IMR-90 (cell line): ENCODE data around the gene MYO1D. TPM values are rescaled to one million over a fixed set of nuclear protein-coding genes. Genes with fewer than 3 reads are reported as not detected.
A peak's percentile ranks its signal among the peaks of the same experiment; 100 is the strongest.

Experiments used
- ATAC-seq: fragments of 200-7000 bp; cut with Tn5 transposase; 2 replicates; pipeline ENCODE4 v1.9.1; 2020; ENCODE audit warnings: low read depth, mild to moderate bottlenecking, moderate library complexity
- BruUV-seq: library from RNA; stranded (reverse); fragments of 400-500 nt; replicated peaks from 2 replicates; lab custom pipeline; 2021; lab: Mats Ljungman, UMichigan
- CTCF ChIA-PET: fragments of 300-600 bp; formaldehyde crosslinking; extraction: SDS; loops from one replicate; lab custom pipeline; 2021; ENCODE audit warnings: antibody characterized with exemption; lab: Yijun Ruan, JAX
- POLR2A ChIA-PET: fragments of 300-600 bp; sonication (Branson Sonifier 250); formaldehyde crosslinking; loops from one replicate; lab custom pipeline; 2022; ENCODE audit warnings: antibody characterized with exemption; ENCODE audit not compliant: unreplicated experiment; lab: Charles Lee
- DNase-seq: peaks from one replicate; pipeline ENCODE4 v3.0.0; 2013
- H2AFZ ChIP-seq: replicated peaks from 2 replicates; pipeline ENCODE3; 2013; ENCODE audit warnings: low read length, mild to moderate bottlenecking; ENCODE audit not compliant: poor library complexity
- H2AK5ac ChIP-seq: 2 replicates; pipeline ENCODE4 v1.6.1; 2013; ENCODE audit warnings: low read depth, low read length, inconsistent platforms
- H2AK9ac ChIP-seq: replicated peaks from 2 replicates; pipeline ENCODE3; 2013; ENCODE audit warnings: mild to moderate bottlenecking, low read depth, low read length, moderate library complexity; ENCODE audit not compliant: poor library complexity
- H2BK120ac ChIP-seq: 2 replicates; pipeline ENCODE4 v1.6.1; 2013; ENCODE audit warnings: low read depth, low read length, inconsistent platforms
- H2BK15ac ChIP-seq: 3 replicates; pipeline ENCODE4 v1.6.1; 2013; ENCODE audit warnings: low read depth, low read length, inconsistent platforms
- H2BK20ac ChIP-seq: 2 replicates; pipeline ENCODE4 v1.6.1; 2013; ENCODE audit warnings: low read depth, mild to moderate bottlenecking, inconsistent platforms, low read length, moderate library complexity
- H2BK5ac ChIP-seq: 2 replicates; pipeline ENCODE4 v1.6.1; 2013; ENCODE audit warnings: mild to moderate bottlenecking, low read depth, low read length, inconsistent platforms; ENCODE audit not compliant: poor library complexity, severe bottlenecking
- H3K14ac ChIP-seq: replicated peaks from 2 replicates; pipeline ENCODE4 v1.6.1; 2013; ENCODE audit warnings: low read depth, low read length, inconsistent platforms
- H3K18ac ChIP-seq: 2 replicates; pipeline ENCODE4 v1.6.1; 2013; ENCODE audit warnings: low read depth, low read length, control low read depth
- H3K23ac ChIP-seq: 2 replicates; pipeline ENCODE4 v1.6.1; 2013; ENCODE audit warnings: low read depth, low read length, inconsistent platforms
- H3K27ac ChIP-seq: 2 replicates; pipeline ENCODE4 v1.5.1; 2013; ENCODE audit warnings: mild to moderate bottlenecking, control low read depth, low read length; ENCODE audit not compliant: insufficient read depth
- H3K27me3 ChIP-seq: 2 replicates; pipeline ENCODE4 v1.6.1; 2013; ENCODE audit warnings: low read length; ENCODE audit not compliant: control insufficient read depth, insufficient read depth
- H3K36me3 ChIP-seq: 2 replicates; pipeline ENCODE4 v1.6.1; 2013; ENCODE audit warnings: low read length, mixed read lengths; ENCODE audit not compliant: control insufficient read depth, insufficient read depth
- H3K4ac ChIP-seq: 2 replicates; pipeline ENCODE4 v1.6.1; 2013; ENCODE audit warnings: low read depth, low read length, inconsistent platforms
- H3K4me1 ChIP-seq: 2 replicates; pipeline ENCODE4 v1.6.1; 2013; ENCODE audit warnings: low read length, mixed read lengths; ENCODE audit not compliant: control insufficient read depth, insufficient read depth
- H3K4me2 ChIP-seq: 2 replicates; pipeline ENCODE4 v1.6.1; 2013; ENCODE audit warnings: low read depth, mild to moderate bottlenecking, control low read depth, low read length, moderate library complexity
- H3K4me3 ChIP-seq: 2 replicates; pipeline ENCODE4 v1.5.1; 2013; ENCODE audit warnings: low read depth, mild to moderate bottlenecking, control low read depth, low read length, moderate library complexity; ENCODE audit not compliant: insufficient read depth
- H3K56ac ChIP-seq: 2 replicates; pipeline ENCODE4 v1.6.1; 2013; ENCODE audit warnings: low read length, inconsistent platforms; ENCODE audit not compliant: insufficient read depth; ENCODE audit errors: extremely low read depth
- H3K79me1 ChIP-seq, 2 experiments: 2 replicates each; pipeline ENCODE4 v1.6.1; 2013; ENCODE audit warnings: low read length in 2 of 2, inconsistent platforms in 1 of 2, low read depth in 1 of 2
- H3K9ac ChIP-seq: 2 replicates; pipeline ENCODE4 v1.6.1; 2013; ENCODE audit warnings: low read depth, low read length, control low read depth
- H3K9me1 ChIP-seq: 2 replicates; pipeline ENCODE4 v1.6.1; 2013; ENCODE audit warnings: low read length, inconsistent platforms; ENCODE audit not compliant: insufficient read depth
- H3K9me3 ChIP-seq: 2 replicates; pipeline ENCODE4 v1.6.1; 2013; ENCODE audit warnings: low read length; ENCODE audit not compliant: control insufficient read depth, insufficient read depth
- H4K20me1 ChIP-seq: 2 replicates; pipeline ENCODE4 v1.6.1; 2013; ENCODE audit warnings: low read length, inconsistent platforms; ENCODE audit not compliant: insufficient read depth
- H4K5ac ChIP-seq: 2 replicates; pipeline ENCODE4 v1.6.1; 2013; ENCODE audit warnings: mild to moderate bottlenecking, low read depth, low read length, control low read depth
- H4K8ac ChIP-seq, 2 experiments: 2 replicates each; pipeline ENCODE4 v1.6.1; 2013; ENCODE audit warnings: low read depth in 2 of 2, low read length in 2 of 2, control low read depth in 1 of 2, inconsistent platforms in 1 of 2
- H4K91ac ChIP-seq: 2 replicates; pipeline ENCODE4 v1.6.1; 2013; ENCODE audit warnings: low read depth, low read length, inconsistent platforms; ENCODE audit not compliant: insufficient read depth
- CEBPB ChIP-seq: IDR thresholded peaks from 2 replicates; pipeline ENCODE4 v1.6.1; 2012; ENCODE audit warnings: low read depth, low read length, improper control_type of control experiment
- CHD1 ChIP-seq: IDR thresholded peaks from 2 replicates; pipeline ENCODE4 v1.6.1; 2012; ENCODE audit warnings: low read depth, low read length, improper control_type of control experiment
- CTCF ChIP-seq: conservative IDR thresholded peaks from 2 replicates; pipeline ENCODE4 v1.5.1; 2012; ENCODE audit warnings: mild to moderate bottlenecking, low read depth, low read length, improper control_type of control experiment
- ELK1 ChIP-seq: fragments of 150-350 bp; IDR thresholded peaks from 2 replicates; pipeline ENCODE4 v1.6.1; 2016; ENCODE audit warnings: low read depth, mild to moderate bottlenecking, low read length, moderate library complexity, borderline replicate concordance
- MAZ ChIP-seq: IDR thresholded peaks from 2 replicates; pipeline ENCODE4 v1.6.1; 2012; ENCODE audit warnings: low read depth, mild to moderate bottlenecking, low read length, improper control_type of control experiment, moderate library complexity, borderline replicate concordance
- MXI1 ChIP-seq: IDR thresholded peaks from 2 replicates; pipeline ENCODE4 v1.6.1; 2012; ENCODE audit warnings: low read depth, mild to moderate bottlenecking, low read length, moderate library complexity, borderline replicate concordance
- NFE2L2 ChIP-seq: fragments of 150-350 bp; IDR thresholded peaks from 2 replicates; pipeline ENCODE4 v1.6.1; 2016; ENCODE audit warnings: low read depth, mild to moderate bottlenecking, low read length
- POLR2A ChIP-seq: IDR thresholded peaks from 2 replicates; pipeline ENCODE4 v1.6.1; 2012; ENCODE audit warnings: mild to moderate bottlenecking, low read depth, low read length
- RCOR1 ChIP-seq: IDR thresholded peaks from 2 replicates; pipeline ENCODE4 v1.6.1; 2012; ENCODE audit warnings: mild to moderate bottlenecking, low read length, improper control_type of control experiment; ENCODE audit not compliant: insufficient replicate concordance
- SMC3 ChIP-seq: fragments of 150-350 bp; IDR thresholded peaks from 2 replicates; pipeline ENCODE4 v1.6.1; 2016; ENCODE audit warnings: low read depth, mild to moderate bottlenecking, antibody characterized with exemption, low read length, moderate library complexity
- WGBS, 2 experiments: methylation state at CpG; one replicate each; pipeline versions ENCODE4 v1.1.5 to v1.1.7; 2013; ENCODE audit warnings: missing lambda C conversion rate in 2 of 2; ENCODE audit not compliant: insufficient read length in 1 of 2; ENCODE audit errors: extremely low coverage in 2 of 2; 5-methylcytosine and 5-hydroxymethylcytosine counted together
- dilution Hi-C: fragments of 300-500 bp; cut with HindIII; formaldehyde crosslinking; loops from one replicate; pipeline ENCODE4 v1.14.3; 2018; ENCODE audit warnings: low sequenced_read_pairs; ENCODE audit not compliant: unreplicated experiment
- in situ Hi-C: fragments of 300-500 bp; cut with MboI; formaldehyde crosslinking; loops from 3 replicates; pipeline ENCODE4 v1.14.3; 2019; ENCODE audit warnings: low sequenced_read_pairs, inconsistent platforms, mixed read lengths
- intact Hi-C: fragments of 100-400 bp; cut with micrococcal nuclease; formaldehyde crosslinking; loops from 2 replicates; pipeline ENCODE4 v1.10.0; 2022
- polyA plus RNA-seq, 3 experiments: library from polyadenylated mRNA; depleted of rRNA; stranded (reverse); fragments of >200 nt; gene quantifications; 2 replicates each; pipeline ENCODE4 v1.2.3, GENCODE V29; 2012; ENCODE audit warnings: low replicate concordance in 1 of 3
- total RNA-seq: library from RNA; depleted of rRNA; stranded (reverse); fragments of >200 nt; gene quantifications from 2 replicates; pipeline ENCODE4 v1.2.3, GENCODE V29; 2012

MYO1D gene
- total and polyA plus RNA-seq, 2 of the 4 experiments (the other 2 are of a cell fraction) = 0.63 to 0.90 TPM

- intact Hi-C loops = no loop called here
- no peaks in the 10 kb centered on the region for H3K79me1 ChIP-seq
Observed at GRCh38 chr17:32912218-32912897, 35.4 kb upstream of the MYO1D start.

More at GRCh38 chr17:32912218-32912897, 35.4 kb upstream of the MYO1D start:
- Histone ChIP-seq H2BK120ac (0 out of 2 replicates have a peak overlapping the region, but pooled peaks have one; percentile 24), H3K9me3 (no peaks in the 10 kb centered on the region), H3K36me3 (no peaks in the 10 kb centered on the region), H2BK5ac (no peak overlapping the region), H3K4ac (no peak overlapping the region; the same call in 1 of the 2 replicates), H3K18ac (peak overlapping the region; percentile 17), H4K91ac (no peak overlapping the region; the same call in 1 of the 2 replicates), H2AK5ac (no peak overlapping the region), H3K56ac (no peak overlapping the region; the same call in 1 of the 2 replicates), H3K4me1 (peaks cover 2% of the 10 kb centered on the region; the same call in 1 of the 2 replicates), H2BK20ac (no peak overlapping the region), H3K9me1 (no peaks in the 10 kb centered on the region; the same call in 1 of the 2 replicates), H3K27me3 (peaks cover 5% of the 10 kb centered on the region; the same call in 1 of the 2 replicates), H3K4me3 (no peak overlapping the region), H3K27ac (peak overlapping the region; percentile 20; the same call in 1 of the 2 replicates), H4K20me1 (no peaks in the 10 kb centered on the region), H2AFZ (peak overlapping the region; percentile 66), H3K9ac (peak overlapping the region; percentile 39), H4K8ac (peak overlapping the region; percentile 40 to 73), H2BK15ac (peak overlapping the region; percentile 19; the same call in 1 of the 3 replicates), H3K23ac (no peak overlapping the region), H3K4me2 (peak overlapping the region; percentile 74), H4K5ac (peak overlapping the region; percentile 51), H3K14ac (0 out of 2 replicates have a peak overlapping the region, but pooled peaks have one; percentile 16), H2AK9ac (no peak overlapping the region)
- dilution Hi-C loops = no loop called here
- BruUV-seq = no TSS peak
- DNase-seq (peak; percentile 76), ATAC-seq (peak; percentile 98)
- ChIA-PET CTCF (interaction anchor here (1.4 to 2.7 kb wide), 4 partner anchors 17 to 129 kb away, joined by 3 to 9 read pairs (median 6); partner anchors contain the start of gene MYO1D), POLR2A (no interaction called here)
- in situ Hi-C loops = loop anchor here (25.0 kb wide), 1 partner anchor 125 kb away; no protein-coding TSS in a partner anchor
- WGBS, 2 experiments = 0% methylated on average over 3 of the region's 10 CpGs; no CpG with 5 or more reads in 1 of the 2 experiments
- TF ChIP-seq MAZ (no peak), CEBPB (no peak), MXI1 (0 out of 2 replicates have a peak, but pooled peaks have one; percentile 21), ELK1 (no peak), NFE2L2 (no peak), RCOR1 (no peak), SMC3 (no peak), POLR2A (no peak), CTCF (peak; percentile 20; the same call in 1 of the 2 replicates), CHD1 (no peak)
